IPS-15b (cell line): ENCODE data around the gene VGLL3.

ENCODE experiments used
- H3K27me3 ChIP-seq: one replicate; pipeline ENCODE4 v1.6.1; 2013; ENCODE audit warnings: low read length; ENCODE audit not compliant: control insufficient read depth, insufficient read depth
- H3K36me3 ChIP-seq: one replicate; pipeline ENCODE4 v1.6.1; 2013; ENCODE audit warnings: low read length; ENCODE audit not compliant: control insufficient read depth, insufficient read depth
- H3K4me1 ChIP-seq: one replicate; pipeline ENCODE4 v1.6.1; 2013; ENCODE audit warnings: mild to moderate bottlenecking, low read length; ENCODE audit not compliant: control insufficient read depth, insufficient read depth
- H3K4me3 ChIP-seq: one replicate; pipeline ENCODE4 v1.5.1; 2013; ENCODE audit warnings: low read depth, low read length
- H3K9ac ChIP-seq: one replicate; pipeline ENCODE4 v1.6.1; 2013; ENCODE audit warnings: low read depth, mild to moderate bottlenecking, low read length
- H3K9me3 ChIP-seq: one replicate; pipeline ENCODE4 v1.6.1; 2013; ENCODE audit warnings: mild to moderate bottlenecking, low read length; ENCODE audit not compliant: control insufficient read depth, insufficient read depth

VGLL3 gene

GRCh38 chr3:86895202-86895601 lies 95.7 kb downstream of the VGLL3 start:
- Histone ChIP-seq H3K4me3 (no peak overlapping the region), H3K27me3 (no peaks in the 10 kb centered on the region)

GRCh38 chr3:86890741-86891396 lies 100.1 kb downstream of the VGLL3 start:
- no peak overlapping the region for H3K4me3 ChIP-seq
- H3K36me3 ChIP-seq, result no peaks in the 10 kb centered on the region

More at GRCh38 chr3:86895202-86895601, 95.7 kb downstream of the VGLL3 start:
- Histone ChIP-seq H3K9ac (no peak overlapping the region), H3K9me3 (no peaks in the 10 kb centered on the region), H3K36me3 (no peaks in the 10 kb centered on the region), H3K4me1 (peaks cover 12% of the 10 kb centered on the region)

More at GRCh38 chr3:86890741-86891396, 100.1 kb downstream of the VGLL3 start:
- Histone ChIP-seq H3K9ac (no peak overlapping the region), H3K9me3 (no peaks in the 10 kb centered on the region), H3K27me3 (no peaks in the 10 kb centered on the region), H3K4me1 (peaks cover 15% of the 10 kb centered on the region)
